ENCODE measurements around the gene KDELR3.

KDELR3 gene

DNA sequence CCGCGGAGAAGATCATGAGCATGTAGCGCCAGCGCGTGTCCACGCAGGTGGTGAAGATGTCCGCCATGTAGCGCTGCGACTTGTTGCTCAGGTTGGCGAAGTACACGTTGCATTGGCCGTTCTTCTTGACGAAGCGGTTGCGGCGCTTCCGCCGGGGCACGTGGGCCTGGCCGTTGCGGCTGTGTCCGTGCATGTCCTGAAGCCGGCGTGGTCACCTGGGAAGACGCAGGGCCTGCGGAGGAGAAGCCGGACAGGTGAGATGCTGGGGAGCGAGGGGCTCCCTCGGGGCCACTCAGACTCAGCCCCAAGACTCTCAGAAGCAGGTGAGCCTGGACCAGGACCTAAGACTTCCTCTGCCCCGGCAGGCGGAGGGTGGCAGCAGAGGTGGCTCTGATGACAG, 40.0 kb upstream of the KDELR3 start:
- Histone ChIP-seq H3K27ac (ENCODE audit: low read depth, low read length) (no peak overlapping the region), H3K4me3 (ENCODE audit: low read depth, low read length) (no peak overlapping the region), H3K9ac (ENCODE audit: low read depth, low read length) (no peak overlapping the region), H3K9me3 (ENCODE audit: control insufficient read depth, insufficient read depth, low read length) (no peaks in the 10 kb centered on the region), H3K27me3 (ENCODE audit: control insufficient read depth, insufficient read depth, low read length) (no peaks in the 10 kb centered on the region), H3K4me1 (ENCODE audit: control insufficient read depth, insufficient read depth, low read length) (peaks cover 10% of the 10 kb centered on the region), H3K36me3 (ENCODE audit: control insufficient read depth, insufficient read depth, low read length) (no peaks in the 10 kb centered on the region)

DNA sequence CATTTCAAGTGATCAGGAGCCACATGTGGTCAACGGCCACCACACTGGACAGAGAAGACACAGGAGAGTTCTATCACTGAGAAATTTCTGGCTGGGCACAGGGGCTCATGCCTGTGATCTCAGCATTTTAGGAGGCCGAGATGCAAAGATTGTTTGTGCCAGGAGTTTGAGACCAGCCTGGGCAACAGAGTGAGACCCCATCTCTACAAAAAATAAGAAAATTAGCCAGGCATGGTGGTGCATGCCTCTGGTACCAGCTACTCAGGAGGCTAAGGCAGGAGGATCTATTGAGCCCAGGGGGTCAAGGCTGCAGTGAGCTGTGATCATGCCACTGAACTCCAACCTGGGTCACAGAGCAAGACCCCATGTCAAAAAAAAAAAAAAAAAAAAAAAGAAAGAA, 39.2 kb upstream of the KDELR3 start:
- Histone ChIP-seq H3K9me3 (ENCODE audit: control insufficient read depth, insufficient read depth, low read length) (no peaks in the 10 kb centered on the region), H3K27ac (ENCODE audit: low read depth, low read length) (no peak overlapping the region), H3K4me1 (ENCODE audit: control insufficient read depth, insufficient read depth, low read length) (peaks cover 9% of the 10 kb centered on the region), H3K27me3 (ENCODE audit: control insufficient read depth, insufficient read depth, low read length) (no peaks in the 10 kb centered on the region), H3K4me3 (ENCODE audit: low read depth, low read length) (no peak overlapping the region), H3K9ac (ENCODE audit: low read depth, low read length) (no peak overlapping the region), H3K36me3 (ENCODE audit: control insufficient read depth, insufficient read depth, low read length) (no peaks in the 10 kb centered on the region)

DNA sequence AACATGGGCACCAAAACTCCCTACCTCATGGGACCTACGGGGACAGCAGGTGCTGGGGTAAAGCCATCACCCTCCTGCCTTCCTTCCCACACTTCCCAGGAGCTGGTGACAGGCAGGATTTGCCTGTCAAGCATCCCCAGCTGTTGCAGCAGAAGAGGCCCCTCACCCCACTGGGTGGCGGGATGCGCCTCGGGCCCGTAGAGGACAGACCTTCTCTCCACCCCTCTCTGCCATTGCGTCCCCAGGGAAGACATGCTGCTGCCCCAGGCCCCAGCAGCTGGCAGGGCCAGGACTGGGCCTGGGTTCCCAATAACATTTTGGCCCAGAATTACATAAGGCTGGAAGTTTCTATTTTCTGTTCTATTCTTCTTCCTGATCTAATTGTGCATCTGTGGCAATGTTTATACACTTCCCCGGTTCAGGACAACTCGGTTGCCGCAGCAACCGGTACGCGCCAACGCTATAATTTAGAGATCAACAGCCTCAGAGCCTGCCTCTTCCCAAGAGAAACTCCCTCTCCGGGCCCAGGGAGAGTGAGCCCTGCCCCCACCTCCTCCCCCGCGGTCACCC, 38.3 kb upstream of the KDELR3 start:
- no peak overlapping the region for H3K27ac ChIP-seq (ENCODE audit: low read depth, low read length)
- no peaks in the 10 kb centered on the region; the same call in 1 of the 2 replicates for H3K27me3 ChIP-seq (ENCODE audit: control insufficient read depth, insufficient read depth, low read length)
- H3K36me3 ChIP-seq (ENCODE audit: control insufficient read depth, insufficient read depth, low read length): no peaks in the 10 kb centered on the region
- no peak overlapping the region for H3K9ac ChIP-seq (ENCODE audit: low read depth, low read length)
- H3K4me1 ChIP-seq (ENCODE audit: control insufficient read depth, insufficient read depth, low read length): peaks cover under 1% of the 10 kb centered on the region; the same call in 1 of the 2 replicates
- no peak overlapping the region for H3K4me3 ChIP-seq (ENCODE audit: low read depth, low read length)
- no peaks in the 10 kb centered on the region for H3K9me3 ChIP-seq (ENCODE audit: control insufficient read depth, insufficient read depth, low read length)

DNA sequence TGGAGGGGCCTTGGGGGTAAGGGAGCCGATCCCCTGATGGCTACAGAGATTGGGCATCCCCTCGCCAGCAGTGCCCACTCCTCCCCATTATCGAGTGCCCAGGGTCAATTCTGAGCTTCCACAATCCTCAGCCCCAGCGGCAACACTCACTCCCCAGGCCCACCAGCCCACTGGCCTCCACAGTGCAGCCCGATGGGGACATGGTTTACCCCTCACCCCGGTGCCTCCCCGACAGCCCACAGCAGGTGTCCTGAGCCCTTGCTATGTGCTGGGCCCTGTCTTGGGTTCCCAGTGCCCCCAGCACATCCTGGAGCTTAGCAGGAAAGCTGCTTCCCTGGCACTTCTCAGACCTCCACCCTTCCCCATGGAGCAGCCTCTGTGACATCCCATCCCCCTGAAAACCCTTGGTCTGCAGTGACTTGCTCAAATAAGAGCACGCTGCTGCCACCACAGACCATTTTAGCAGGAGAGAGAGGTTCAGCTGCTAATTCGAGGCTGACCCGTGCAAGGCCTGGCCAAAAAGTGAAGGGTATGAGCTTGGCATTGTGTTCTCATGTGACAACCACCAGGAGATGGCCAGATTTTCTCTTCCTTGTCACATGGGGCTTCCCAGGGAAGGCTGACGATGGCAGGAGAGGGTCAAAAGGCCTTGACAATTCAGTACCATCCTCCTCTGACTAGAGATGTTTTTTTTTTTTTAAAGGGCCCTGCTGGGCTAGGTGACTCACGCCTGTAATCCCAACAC, 36.5 kb upstream of the KDELR3 start:
- Histone ChIP-seq H3K36me3 (ENCODE audit: control insufficient read depth, insufficient read depth, low read length) (no peaks in the 10 kb centered on the region), H3K27me3 (ENCODE audit: control insufficient read depth, insufficient read depth, low read length) (no peaks in the 10 kb centered on the region; the same call in 1 of the 2 replicates), H3K9me3 (ENCODE audit: control insufficient read depth, insufficient read depth, low read length) (no peaks in the 10 kb centered on the region), H3K4me1 (ENCODE audit: control insufficient read depth, insufficient read depth, low read length) (no peaks in the 10 kb centered on the region; the same call in 1 of the 2 replicates), H3K9ac (ENCODE audit: low read depth, low read length) (no peak overlapping the region), H3K27ac (ENCODE audit: low read depth, low read length) (no peak overlapping the region), H3K4me3 (ENCODE audit: low read depth, low read length) (no peak overlapping the region)

DNA sequence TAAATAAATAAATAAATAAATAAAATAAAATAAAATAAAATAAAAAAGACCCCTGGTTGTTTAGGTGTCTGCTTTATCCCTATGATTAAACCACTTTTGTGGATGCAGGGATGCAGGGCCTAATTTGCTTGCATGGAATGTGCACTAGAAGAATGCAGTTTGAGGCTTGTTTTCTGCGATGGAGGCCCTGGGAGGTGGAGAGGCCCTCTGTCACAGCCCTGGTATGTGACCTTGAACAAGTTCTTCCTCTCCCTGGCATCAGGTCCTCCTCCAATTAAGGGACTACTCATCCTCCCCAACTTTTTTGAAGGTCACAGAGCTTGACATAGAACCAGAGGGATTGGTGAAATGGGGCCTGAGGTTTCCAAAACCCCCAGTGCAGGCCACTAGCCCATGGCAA, 35.6 kb upstream of the KDELR3 start:
- no peak overlapping the region for H3K27ac ChIP-seq (ENCODE audit: low read depth, low read length)
- H3K27me3 ChIP-seq (ENCODE audit: control insufficient read depth, insufficient read depth, low read length): no peaks in the 10 kb centered on the region; the same call in 1 of the 2 replicates
- no peak overlapping the region for H3K4me3 ChIP-seq (ENCODE audit: low read depth, low read length)
- no peak overlapping the region for H3K9ac ChIP-seq (ENCODE audit: low read depth, low read length)
- H3K9me3 ChIP-seq (ENCODE audit: control insufficient read depth, insufficient read depth, low read length): no peaks in the 10 kb centered on the region
- no peaks in the 10 kb centered on the region for H3K36me3 ChIP-seq (ENCODE audit: control insufficient read depth, insufficient read depth, low read length)
- no peaks in the 10 kb centered on the region; the same call in 1 of the 2 replicates for H3K4me1 ChIP-seq (ENCODE audit: control insufficient read depth, insufficient read depth, low read length)

DNA sequence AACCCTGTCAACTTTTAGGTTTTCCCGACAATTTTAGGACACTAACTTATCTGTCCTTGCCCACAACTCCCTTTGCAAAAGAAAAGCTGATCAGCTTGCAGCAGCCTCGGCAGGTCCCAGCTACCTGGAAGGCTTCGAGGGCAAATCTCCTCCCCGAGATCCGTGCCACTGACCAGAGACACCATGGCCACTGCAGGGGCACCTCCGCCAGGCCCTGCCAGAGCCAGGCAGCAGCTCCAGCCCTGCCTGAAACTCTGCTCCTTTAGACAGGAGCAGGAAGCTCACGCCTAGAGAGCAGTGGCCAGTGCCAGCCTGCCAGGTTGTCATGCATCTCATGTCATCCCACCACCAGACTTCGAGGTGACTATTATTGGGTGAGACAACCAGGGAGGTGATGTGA, 34.0 kb upstream of the KDELR3 start:
- H3K9me3 ChIP-seq (ENCODE audit: control insufficient read depth, insufficient read depth, low read length): no peaks in the 10 kb centered on the region
- no peak overlapping the region for H3K4me3 ChIP-seq (ENCODE audit: low read depth, low read length)
- no peaks in the 10 kb centered on the region; the same call in 1 of the 2 replicates for H3K4me1 ChIP-seq (ENCODE audit: control insufficient read depth, insufficient read depth, low read length)
- no peak overlapping the region for H3K9ac ChIP-seq (ENCODE audit: low read depth, low read length)
- H3K27ac ChIP-seq (ENCODE audit: low read depth, low read length): no peak overlapping the region
- H3K36me3 ChIP-seq (ENCODE audit: control insufficient read depth, insufficient read depth, low read length): no peaks in the 10 kb centered on the region
- H3K27me3 ChIP-seq (ENCODE audit: control insufficient read depth, insufficient read depth, low read length): no peaks in the 10 kb centered on the region; the same call in 1 of the 2 replicates

DNA sequence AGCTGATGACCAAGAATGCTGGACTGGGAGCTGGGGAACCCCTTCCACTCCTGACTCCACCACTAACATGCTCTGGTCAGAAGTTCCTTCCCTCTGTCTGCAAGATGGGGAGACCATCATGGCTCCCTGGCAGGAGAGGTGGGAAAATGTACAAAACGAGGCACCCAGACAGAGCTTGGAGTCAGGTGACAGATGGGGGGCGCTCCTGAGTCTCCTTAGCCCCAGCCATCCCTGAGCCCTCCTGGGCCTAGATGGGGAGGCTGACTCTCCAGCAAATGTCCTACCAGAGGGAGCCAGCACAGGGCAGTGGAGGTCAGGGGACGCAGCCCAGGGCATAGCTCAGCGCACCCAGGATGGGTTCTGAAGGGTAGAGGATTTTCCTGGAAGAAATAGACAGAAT, 32.9 kb upstream of the KDELR3 start:
- no peak overlapping the region for H3K27ac ChIP-seq (ENCODE audit: low read depth, low read length)
- H3K4me3 ChIP-seq (ENCODE audit: low read depth, low read length): no peak overlapping the region
- H3K4me1 ChIP-seq (ENCODE audit: control insufficient read depth, insufficient read depth, low read length): no peaks in the 10 kb centered on the region; the same call in 1 of the 2 replicates
- no peak overlapping the region for H3K9ac ChIP-seq (ENCODE audit: low read depth, low read length)
- H3K27me3 ChIP-seq (ENCODE audit: control insufficient read depth, insufficient read depth, low read length): no peaks in the 10 kb centered on the region; the same call in 1 of the 2 replicates
- H3K36me3 ChIP-seq (ENCODE audit: control insufficient read depth, insufficient read depth, low read length): no peaks in the 10 kb centered on the region
- no peaks in the 10 kb centered on the region for H3K9me3 ChIP-seq (ENCODE audit: control insufficient read depth, insufficient read depth, low read length)

DNA sequence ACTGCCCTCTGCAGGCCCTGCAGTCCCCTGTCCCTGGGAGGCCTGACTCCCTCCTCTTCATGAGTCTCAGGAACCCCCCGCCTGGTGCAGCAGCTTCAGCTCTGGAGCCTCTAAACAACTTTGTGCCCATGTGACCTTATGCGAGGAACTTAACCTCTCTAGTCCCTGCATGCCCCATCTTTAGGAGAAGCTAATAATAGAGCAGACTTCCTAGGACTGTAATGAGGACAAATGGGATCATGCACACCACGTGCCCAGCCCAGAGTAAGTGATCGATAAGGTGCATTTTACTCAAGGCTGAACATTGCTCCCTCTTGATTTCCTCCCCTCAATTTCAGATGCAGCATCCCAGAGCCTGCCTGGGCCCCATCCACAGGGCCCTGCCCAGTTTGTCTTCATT, 31.9 kb upstream of the KDELR3 start:
- no peak overlapping the region for H3K4me3 ChIP-seq (ENCODE audit: low read depth, low read length)
- H3K27ac ChIP-seq (ENCODE audit: low read depth, low read length): no peak overlapping the region
- H3K27me3 ChIP-seq (ENCODE audit: control insufficient read depth, insufficient read depth, low read length): no peaks in the 10 kb centered on the region; the same call in 1 of the 2 replicates
- H3K36me3 ChIP-seq (ENCODE audit: control insufficient read depth, insufficient read depth, low read length): no peaks in the 10 kb centered on the region
- no peak overlapping the region for H3K9ac ChIP-seq (ENCODE audit: low read depth, low read length)
- H3K9me3 ChIP-seq (ENCODE audit: control insufficient read depth, insufficient read depth, low read length): no peaks in the 10 kb centered on the region
- H3K4me1 ChIP-seq (ENCODE audit: control insufficient read depth, insufficient read depth, low read length): no peaks in the 10 kb centered on the region; the same call in 1 of the 2 replicates

DNA sequence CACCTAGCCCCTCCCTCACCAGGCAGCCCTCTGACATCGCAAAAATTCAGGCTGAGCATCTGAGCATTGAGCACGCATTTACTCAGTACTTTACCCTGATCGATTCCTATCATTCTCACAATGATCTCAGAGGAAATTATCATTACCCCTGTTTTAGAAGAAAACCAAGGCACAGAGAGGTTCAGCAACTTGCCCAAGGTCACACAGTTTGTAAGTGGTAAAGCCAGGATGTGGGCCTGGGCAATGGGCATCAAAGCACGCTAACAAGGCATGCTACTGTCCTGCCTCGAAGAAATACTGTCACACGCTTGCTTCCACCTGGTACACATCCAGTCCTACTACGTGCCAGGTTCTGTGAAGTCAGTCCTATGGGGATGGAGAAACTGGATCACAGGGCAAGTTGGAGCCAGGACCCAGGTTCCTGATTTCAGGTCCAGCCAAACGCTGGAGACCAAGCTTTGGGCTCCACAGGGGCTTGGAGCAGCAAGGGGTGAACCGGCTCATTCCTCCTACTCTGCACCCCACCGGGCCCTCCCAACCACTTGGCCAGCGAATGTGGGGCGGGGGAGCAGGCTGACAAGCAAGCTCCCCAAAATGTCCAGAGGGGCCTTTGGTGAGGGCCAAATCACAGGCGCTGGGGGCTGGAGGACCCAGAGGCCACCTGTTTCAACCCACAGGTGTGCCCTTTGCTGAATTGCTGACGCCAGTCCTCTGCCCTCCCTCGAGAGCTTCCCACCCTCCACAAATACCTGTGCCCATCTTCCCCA, 31.1 kb upstream of the KDELR3 start:
- Histone ChIP-seq H3K4me3 (ENCODE audit: low read depth, low read length) (no peak overlapping the region), H3K9ac (ENCODE audit: low read depth, low read length) (no peak overlapping the region), H3K36me3 (ENCODE audit: control insufficient read depth, insufficient read depth, low read length) (no peaks in the 10 kb centered on the region), H3K9me3 (ENCODE audit: control insufficient read depth, insufficient read depth, low read length) (no peaks in the 10 kb centered on the region), H3K27ac (ENCODE audit: low read depth, low read length) (no peak overlapping the region), H3K27me3 (ENCODE audit: control insufficient read depth, insufficient read depth, low read length) (no peaks in the 10 kb centered on the region; the same call in 1 of the 2 replicates), H3K4me1 (ENCODE audit: control insufficient read depth, insufficient read depth, low read length) (no peaks in the 10 kb centered on the region; the same call in 1 of the 2 replicates)

DNA sequence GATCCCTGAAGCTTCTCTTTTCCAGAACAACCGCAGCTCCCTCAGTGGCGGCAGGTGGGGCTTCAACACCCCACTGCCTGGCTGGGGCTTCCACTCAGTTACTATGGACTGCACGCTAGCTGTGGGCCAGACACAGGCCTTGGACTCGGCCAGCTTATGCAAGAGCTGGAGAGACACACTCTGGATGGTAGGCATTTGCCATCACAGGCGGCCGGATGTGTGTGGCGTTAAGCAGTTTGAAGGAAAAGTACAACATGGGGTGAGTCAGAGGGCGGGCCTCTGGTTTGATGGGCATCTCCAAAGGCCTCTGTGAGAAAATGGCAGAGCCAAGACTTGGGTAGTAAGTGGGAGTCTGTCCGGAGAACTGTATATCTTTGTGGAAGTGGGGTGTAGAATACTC, 30.5 kb upstream of the KDELR3 start:
- Histone ChIP-seq H3K27ac (ENCODE audit: low read depth, low read length) (no peak overlapping the region), H3K27me3 (ENCODE audit: control insufficient read depth, insufficient read depth, low read length) (no peaks in the 10 kb centered on the region; the same call in 1 of the 2 replicates), H3K9ac (ENCODE audit: low read depth, low read length) (no peak overlapping the region), H3K9me3 (ENCODE audit: control insufficient read depth, insufficient read depth, low read length) (no peaks in the 10 kb centered on the region), H3K4me1 (ENCODE audit: control insufficient read depth, insufficient read depth, low read length) (no peaks in the 10 kb centered on the region; the same call in 1 of the 2 replicates), H3K4me3 (ENCODE audit: low read depth, low read length) (no peak overlapping the region), H3K36me3 (ENCODE audit: control insufficient read depth, insufficient read depth, low read length) (no peaks in the 10 kb centered on the region)

Data from HUES48 (cell line).